NCI-H128 (cell line): ENCODE results near the gene PARD3B.

Experiments
- DNase-seq: peaks from one replicate; lab custom pipeline; 2025; ENCODE audit not compliant: unreplicated experiment; lab: John Stamatoyannopoulos, UW

PARD3B gene

GRCh38 chr2:204744506-204744905 is 199.2 kb downstream of the PARD3B start:
- no peak for DNase-seq

GRCh38 chr2:204748286-204748685 is 203.0 kb downstream of the PARD3B start:
- DNase-seq: no peak

- DNase-seq: no peak
These were observed 204.0 kb downstream of the PARD3B start for GRCh38 chr2:204749319-204749718.

- DNase-seq: no peak
These were observed 205.1 kb downstream of the PARD3B start for GRCh38 chr2:204750389-204750788.

- no peak for DNase-seq
These were observed 206.2 kb downstream of the PARD3B start for GRCh38 chr2:204751472-204751871.

- no peak for DNase-seq
These were observed 208.6 kb downstream of the PARD3B start for GRCh38 chr2:204753841-204754240.

GRCh38 chr2:204754898-204755297 is 209.6 kb downstream of the PARD3B start:
- DNase-seq: no peak

GRCh38 chr2:204763974-204764703 is 218.9 kb downstream of the PARD3B start:
- DNase-seq: no peak

GRCh38 chr2:204770735-204771134 is 225.5 kb downstream of the PARD3B start:
- DNase-seq: no peak

- no peak for DNase-seq
These were observed 226.4 kb downstream of the PARD3B start for GRCh38 chr2:204771721-204772120.

- DNase-seq: no peak
These were observed 227.3 kb downstream of the PARD3B start for GRCh38 chr2:204772546-204772945.

- no peak for DNase-seq
These were observed 230.5 kb downstream of the PARD3B start for GRCh38 chr2:204775766-204776165.

- no peak for DNase-seq
These were observed 231.7 kb downstream of the PARD3B start for GRCh38 chr2:204776781-204777559.

- no peak for DNase-seq
These were observed 234.5 kb downstream of the PARD3B start for GRCh38 chr2:204779771-204780170.

- DNase-seq: no peak
These were observed 236.7 kb downstream of the PARD3B start for GRCh38 chr2:204781941-204782340.

GRCh38 chr2:204790076-204790475 is 244.8 kb downstream of the PARD3B start:
- DNase-seq: no peak

GRCh38 chr2:204791230-204791629 is 246.0 kb downstream of the PARD3B start:
- no peak for DNase-seq

- no peak for DNase-seq
These were observed 249.3 kb downstream of the PARD3B start for GRCh38 chr2:204794624-204795023.

GRCh38 chr2:204795156-204795555 is 249.9 kb downstream of the PARD3B start:
- no peak for DNase-seq

- DNase-seq: no peak
These were observed 251.3 kb downstream of the PARD3B start for GRCh38 chr2:204796581-204796980.

- DNase-seq: no peak
These were observed 254.5 kb downstream of the PARD3B start for GRCh38 chr2:204799791-204800190.

- no peak for DNase-seq
These were observed 263.2 kb downstream of the PARD3B start for GRCh38 chr2:204808494-204808893.
